HG02798 (cell line): Measurements from ENCODE around the gene SUMO2.
"Not testable (repeated sequence)": the region's sequence is repeated elsewhere in the genome, so short reads cannot be mapped to it uniquely, and the experiment has no call there.

ENCODE experiments used
- ATAC-seq: cut with Tn5 transposase; IDR thresholded peaks from one replicate; pipeline ENCODE4 v1.9.1; 2021; ENCODE audit warnings: mild to moderate bottlenecking; ENCODE audit not compliant: unreplicated experiment, poor library complexity

The SUMO2 gene

GRCh38 chr17:75127936-75128335 is 54.8 kb downstream of the SUMO2 start:
- not testable (repeated sequence) for ATAC-seq

GRCh38 chr17:75126954-75127353 is 55.8 kb downstream of the SUMO2 start:
- no peak for ATAC-seq

GRCh38 chr17:75125984-75126383 is 56.8 kb downstream of the SUMO2 start:
- ATAC-seq: no peak

- no peak for ATAC-seq
These were observed 58.0 kb downstream of the SUMO2 start for GRCh38 chr17:75124819-75125162.

- no peak for ATAC-seq
These were observed 58.5 kb downstream of the SUMO2 start for GRCh38 chr17:75124041-75124818.

- ATAC-seq: no peak
These were observed 64.5 kb downstream of the SUMO2 start for GRCh38 chr17:75118307-75118706.

- no peak for ATAC-seq
These were observed 66.0 kb downstream of the SUMO2 start for GRCh38 chr17:75116737-75117136.
